Bronchial smooth muscle cell (primary cell): Measurements from ENCODE around the gene ZNF530. TPM values are rescaled to one million over a fixed set of nuclear protein-coding genes. Genes with fewer than 3 reads are reported as not detected.

Experiments
- total RNA-seq: library from RNA; depleted of rRNA; stranded (reverse); fragments of >200 nt; gene quantifications from 2 replicates; pipeline ENCODE4 v1.2.1, GENCODE V29; 2014

Gene ZNF530
- 1.6 and 3.0 TPM in 2 replicates for total RNA-seq

DNA sequence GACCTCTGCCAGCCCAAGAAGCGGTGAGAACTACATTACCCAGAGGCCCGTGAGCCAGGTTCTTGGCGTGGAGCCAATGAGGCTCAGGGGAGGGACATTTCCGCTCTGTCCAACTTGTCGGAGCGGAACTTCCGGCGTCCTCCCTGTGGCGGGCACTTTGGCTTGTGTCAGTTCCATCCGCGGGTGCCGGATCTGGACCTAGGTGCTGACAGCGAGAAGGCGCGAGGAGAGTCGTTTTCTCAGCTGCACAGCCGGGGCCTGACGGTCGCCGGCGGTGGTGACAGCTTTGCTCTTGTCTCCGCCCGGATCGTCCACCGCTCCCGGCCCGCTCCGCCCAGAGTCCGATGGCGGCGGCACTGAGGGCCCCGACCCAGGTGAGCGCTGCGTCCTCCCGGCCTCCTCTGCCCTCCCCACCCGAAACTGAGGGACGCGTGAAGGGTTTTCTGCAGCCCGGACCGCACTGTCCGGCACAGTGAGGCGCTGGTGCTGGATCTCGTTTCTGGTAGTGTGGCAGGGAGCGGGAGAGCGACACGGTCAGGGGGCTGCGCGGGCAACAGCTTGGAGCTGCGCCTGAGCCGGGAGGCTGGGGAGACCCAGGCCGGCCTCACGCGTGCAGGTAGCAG is at the start of gene ZNF530:
ZNF530 (plus strand) TSS at position 125 of the 623 bp plus-strand sequence. CDS start 4,461 bp downstream, outside the sequence.

DNA sequence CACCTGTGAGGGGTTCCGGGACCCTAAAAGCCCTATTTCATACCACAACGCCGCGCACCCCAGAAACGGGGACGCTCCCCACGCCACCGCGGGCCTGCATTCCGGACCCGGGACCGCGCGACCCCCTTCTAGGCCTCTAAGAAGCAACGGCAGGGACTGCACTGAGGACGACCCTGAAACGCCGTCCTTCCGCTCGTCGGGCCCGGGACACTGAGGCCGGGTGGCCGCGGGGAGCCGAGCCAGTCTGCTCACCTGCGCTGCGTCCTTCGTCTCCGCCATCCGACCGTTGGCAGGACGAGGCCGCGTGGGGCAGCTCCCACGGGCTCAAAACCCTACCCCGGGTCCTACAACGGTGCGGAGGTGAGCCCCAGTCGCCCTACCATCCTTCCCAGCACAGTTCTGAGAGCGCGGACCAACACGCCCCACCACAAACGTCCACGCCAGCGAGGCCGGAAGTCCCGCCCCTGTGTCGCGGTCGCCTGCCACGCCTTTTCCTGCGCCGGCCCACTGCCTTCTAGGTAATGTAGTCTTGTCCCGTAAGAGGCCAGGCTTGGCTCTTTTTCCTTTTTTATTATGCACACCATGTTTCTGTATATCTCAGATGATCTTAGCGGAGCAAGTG is 40.2 kb upstream of the ZNF530 start, which contains the start of gene ZNF550:
ZNF550 (minus strand) TSS at position 460 of the 622 bp plus-strand sequence; CDS start at position 279, 181 bp downstream.

DNA sequence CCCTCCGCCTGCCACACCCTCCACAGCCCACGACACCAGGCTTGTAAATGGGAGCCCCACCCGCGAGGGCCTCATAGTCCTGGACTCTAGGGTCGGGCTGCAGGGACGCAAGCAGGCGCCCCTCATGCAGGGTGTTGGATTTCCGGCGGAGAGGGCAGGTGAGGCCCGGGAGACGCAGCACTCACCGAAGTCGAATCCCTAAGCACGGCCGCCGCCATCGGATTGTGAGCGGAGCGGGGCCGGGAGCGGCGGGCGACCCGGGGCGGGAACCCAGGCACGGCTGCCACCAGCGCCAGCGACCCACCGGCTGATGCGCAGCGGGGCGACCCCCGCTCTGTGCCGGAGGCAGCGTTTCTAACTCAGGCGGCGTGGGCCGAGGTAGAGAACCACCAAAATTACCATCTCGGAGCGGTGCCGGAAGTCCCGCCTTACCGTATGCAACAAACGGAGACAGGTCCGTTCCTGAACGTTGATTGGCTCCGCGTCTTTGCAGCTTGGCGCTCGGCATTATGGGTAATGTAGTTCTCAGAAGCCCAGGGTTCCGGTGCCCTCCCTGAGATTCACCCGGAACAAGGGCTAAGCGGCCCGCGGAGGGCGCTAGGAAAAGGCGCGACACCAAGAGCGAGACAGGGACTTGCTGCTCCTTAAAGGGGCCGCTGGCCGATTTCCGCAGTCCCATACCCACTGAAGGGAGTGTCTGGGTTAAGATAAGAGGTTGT is 21.0 kb upstream of the ZNF530 start, which contains the start of gene ZNF416:
ZNF416 (minus strand) TSS at position 425 of the 719 bp plus-strand sequence; CDS start at position 218, 207 bp downstream.

DNA sequence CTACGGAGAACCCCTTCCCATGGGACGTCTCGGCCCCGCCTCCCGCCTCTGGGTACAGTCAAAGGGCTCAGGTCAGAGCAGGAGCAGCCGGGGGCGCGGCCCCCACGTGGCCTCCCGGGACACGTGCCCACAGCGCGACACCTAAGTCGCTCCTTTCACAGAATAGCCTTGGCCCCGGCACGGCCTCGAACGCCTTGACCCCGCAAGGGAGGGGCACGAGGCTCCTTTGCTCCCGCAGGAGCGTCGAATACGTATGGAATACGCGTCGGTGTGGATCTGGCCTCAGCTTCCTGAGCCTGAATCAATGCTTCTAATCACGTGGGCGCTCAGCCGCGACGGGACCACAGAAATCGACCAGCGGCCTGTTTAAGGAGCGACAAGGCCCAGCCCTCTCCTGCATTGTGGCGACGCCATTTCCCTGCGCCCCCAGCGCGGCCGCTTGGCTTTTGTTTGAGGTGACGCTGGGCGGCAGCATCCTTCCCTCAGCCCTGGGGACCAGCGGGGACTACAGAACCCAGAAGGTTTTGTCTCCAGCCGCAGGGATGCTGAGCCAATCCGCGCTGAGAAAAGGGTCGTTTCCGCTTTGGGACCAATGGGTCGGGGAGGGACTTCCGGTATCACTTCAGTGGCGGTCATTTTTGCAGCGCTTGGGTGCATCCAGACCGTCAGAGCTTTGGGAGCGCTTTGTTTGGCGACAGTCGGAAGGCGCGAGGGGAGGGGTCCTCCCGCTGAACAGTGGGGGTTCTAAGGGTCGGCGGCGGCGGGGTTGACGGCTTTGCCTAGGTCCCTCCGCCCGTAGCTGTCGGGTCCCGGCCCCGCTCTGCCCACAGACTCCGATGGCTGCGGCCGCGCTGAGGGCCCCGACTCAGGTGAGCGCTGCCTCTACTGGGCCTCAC is 15.9 kb upstream of the ZNF530 start, which contains the start of gene ZIK1:
ZIK1 (plus strand) TSS at position 625 of the 896 bp plus-strand sequence; CDS start at position 837, 212 bp downstream.

DNA sequence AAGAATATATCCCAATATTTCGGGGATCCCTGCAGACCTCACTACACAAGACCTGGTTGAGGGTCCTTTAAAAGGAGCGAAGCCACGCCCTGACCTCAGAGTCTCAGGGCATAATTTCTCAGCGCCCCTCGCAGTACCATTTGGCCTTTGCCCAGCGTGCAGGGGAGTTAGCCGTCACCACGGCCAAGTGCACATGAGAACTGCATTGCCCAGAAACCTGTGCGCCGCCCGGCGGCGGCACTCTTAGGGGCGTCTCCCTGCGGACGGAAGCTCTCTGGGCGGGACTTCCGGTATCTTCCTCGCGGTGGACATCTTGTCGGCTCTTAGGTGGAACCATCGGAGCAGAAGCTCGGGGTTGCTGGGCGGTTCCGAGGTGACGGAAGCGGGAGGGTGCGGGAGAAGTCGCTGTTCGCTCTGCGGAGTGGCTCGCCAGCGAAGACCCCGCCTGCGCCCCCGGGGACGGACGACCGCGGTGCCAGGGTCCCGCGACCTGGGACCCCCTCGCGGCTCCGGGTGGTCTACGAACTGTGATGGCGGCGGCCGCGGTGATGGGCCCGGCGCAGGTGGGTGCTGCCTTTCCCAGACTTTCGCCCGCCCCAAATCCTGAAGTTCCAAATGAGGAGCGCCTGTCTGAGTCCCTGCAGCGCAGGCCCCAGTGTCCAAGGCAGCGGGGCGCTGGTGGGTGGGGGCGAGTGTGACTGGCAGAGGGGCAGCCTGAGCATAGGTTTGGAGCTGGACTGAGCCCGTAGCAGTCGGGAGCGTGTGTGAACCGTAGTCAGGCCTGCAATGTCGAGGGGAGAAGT is 14.5 kb downstream of the ZNF530 start, which contains the start of gene ZNF134:
ZNF134 (plus strand) TSS at position 302 of the 803 bp plus-strand sequence. CDS start 5,227 bp downstream, outside the sequence.

DNA sequence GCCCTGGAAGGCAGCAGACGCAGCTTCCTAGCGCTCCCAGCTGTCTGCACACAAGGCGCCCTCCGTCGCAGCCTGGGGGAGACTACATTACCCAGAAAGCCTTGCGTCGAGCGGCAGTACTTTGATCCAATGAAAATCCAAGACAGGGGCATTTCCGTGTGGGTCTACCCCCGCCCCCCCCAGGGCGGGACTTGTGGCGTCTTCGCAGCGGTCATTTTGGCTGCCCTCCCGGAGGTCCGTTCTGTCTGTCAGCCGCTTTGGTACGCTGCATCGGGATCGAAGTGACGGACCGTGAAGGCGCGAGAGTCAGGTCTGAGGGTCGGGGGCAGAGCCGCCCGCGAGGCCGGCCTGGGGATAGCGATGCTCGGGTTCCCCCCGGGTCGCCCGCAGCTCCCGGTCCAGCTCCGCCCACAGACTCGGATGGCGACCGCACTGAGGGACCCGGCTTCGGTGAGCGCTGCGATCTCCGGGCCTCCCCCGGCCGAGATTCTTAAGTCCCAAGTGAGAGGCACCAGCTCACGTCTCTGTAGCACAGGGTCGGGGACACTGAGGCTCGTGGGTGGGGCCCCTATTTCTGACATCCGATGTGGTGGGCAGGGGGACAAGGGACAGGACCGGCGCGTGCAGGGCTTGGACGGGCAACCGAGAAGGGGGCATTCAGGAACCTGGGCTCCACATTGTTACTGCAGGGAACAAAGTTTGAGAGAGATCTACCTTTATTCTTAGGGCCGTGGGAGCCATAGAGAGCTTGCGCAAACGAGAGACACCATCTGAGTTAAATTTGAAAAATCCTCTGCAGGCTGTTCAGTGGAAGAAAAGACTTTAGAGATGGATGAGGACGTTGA is 33.5 kb downstream of the ZNF530 start, which contains the start of gene ZNF211:
ZNF211 (plus strand) TSS at position 182 of the 845 bp plus-strand sequence; CDS start at position 361, 179 bp downstream.

Other genes with a start within 250 kb of the ZNF530 start
- gene ZNF304, start 248.6 kb upstream of the ZNF530 start, total RNA-seq, result 9.1 and 13.6 TPM in 2 replicates
- gene TRAPPC2B, start 236.3 kb upstream of the ZNF530 start, total RNA-seq, result 11.9 and 12.9 TPM in 2 replicates
- 4.6 and 8.1 TPM in 2 replicates for gene ZNF547, start 236.3 kb upstream of the ZNF530 start, total RNA-seq
- gene ZNF548, start 210.0 kb upstream of the ZNF530 start, total RNA-seq, result 20.3 and 27.6 TPM in 2 replicates
- 10.6 and 17.0 TPM in 2 replicates for gene ZNF17, start 188.7 kb upstream of the ZNF530 start, total RNA-seq
- 6.8 and 8.3 TPM in 2 replicates for gene ZNF749, start 164.6 kb upstream of the ZNF530 start, total RNA-seq
- gene VN1R1, start 142.7 kb upstream of the ZNF530 start, total RNA-seq, result 0.34 and 0.95 TPM in 2 replicates
- gene ZNF772, start 122.3 kb upstream of the ZNF530 start, total RNA-seq, result 13.3 and 22.4 TPM in 2 replicates
- 14.2 and 14.5 TPM in 2 replicates for gene ZNF419, start 112.1 kb upstream of the ZNF530 start, total RNA-seq
- 15.6 and 17.2 TPM in 2 replicates for gene ZNF773, start 99.9 kb upstream of the ZNF530 start, total RNA-seq
- 4.3 and 5.4 TPM in 2 replicates for gene ZNF549, start 72.5 kb upstream of the ZNF530 start, total RNA-seq
- 8.6 and 8.8 TPM in 2 replicates for gene ZNF550, start 40.0 kb upstream of the ZNF530 start, total RNA-seq
- gene ZNF416, start 21.0 kb upstream of the ZNF530 start, total RNA-seq, result 4.4 and 5.5 TPM in 2 replicates
- gene ZIK1, start 15.7 kb upstream of the ZNF530 start, total RNA-seq, result 5.2 and 7.7 TPM in 2 replicates
- 15.9 and 19.7 TPM in 2 replicates for gene ZNF134, start 14.4 kb downstream of the ZNF530 start, total RNA-seq
- 8.8 and 11.2 TPM in 2 replicates for gene ZNF211, start 33.3 kb downstream of the ZNF530 start, total RNA-seq
- gene ZSCAN4, start 69.0 kb downstream of the ZNF530 start, total RNA-seq, result not detected in 2 replicates
- gene ZNF551, start 82.1 kb downstream of the ZNF530 start, total RNA-seq, result 4.4 and 4.6 TPM in 2 replicates
- gene ZNF154, start 109.3 kb downstream of the ZNF530 start, total RNA-seq, result 2.8 and 6.1 TPM in 2 replicates
- 12.0 and 12.1 TPM in 2 replicates for gene ZNF671, start 127.7 kb downstream of the ZNF530 start, total RNA-seq
- 16.1 and 17.8 TPM in 2 replicates for gene ZNF776, start 146.9 kb downstream of the ZNF530 start, total RNA-seq
- gene ZNF586, start 169.8 kb downstream of the ZNF530 start, total RNA-seq, result 15.0 and 17.8 TPM in 2 replicates
- 3.1 and 3.2 TPM in 2 replicates for gene ZNF552, start 215.0 kb downstream of the ZNF530 start, total RNA-seq
- 9.7 and 13.1 TPM in 2 replicates for gene ZNF587B, start 230.4 kb downstream of the ZNF530 start, total RNA-seq
- 14.5 and 15.0 TPM in 2 replicates for gene ZNF587, start 250.0 kb downstream of the ZNF530 start, total RNA-seq